ENCODE results near the gene PRPF31.

PRPF31 gene

GRCh38 chr19:54156953-54157352, 41.4 kb downstream of the PRPF31 start:
- intact Hi-C loops (cut with DNase I; ENCODE audit: low total_unique reads): no loop called here
- H3K4me1 ChIP-seq: peaks cover 0 to 30% (median 22%) of the 10 kb centered on the region in 4 donors
- H3K4me3 ChIP-seq: no peak overlapping the region
- no peaks in the 10 kb centered on the region for H3K9me3 ChIP-seq
- peaks cover 45 to 64% (median 62%) of the 10 kb centered on the region in 3 donors for H3K36me3 ChIP-seq
- no peak for TF ChIP-seq CTCF (IDR thresholded peaks at IDR 0.05)
- no peak overlapping the region for H3K27ac ChIP-seq
- no peak for DNase-seq
- no peaks in the 10 kb centered on the region for H3K27me3 ChIP-seq

- no peaks in the 10 kb centered on the region for H3K9me3 ChIP-seq
- peak overlapping the region; percentile 63 to 64 for H3K4me3 ChIP-seq
- H3K4me1 ChIP-seq: peaks cover 0 to 39% (median 28%) of the 10 kb centered on the region in 4 donors
- intact Hi-C loops (cut with DNase I; ENCODE audit: low total_unique reads): loop anchor here (2.0 kb wide), 1 partner anchor 22 kb away; the partner anchor contains the start of gene CNOT3
- peak overlapping the region; percentile 90 to 93 for H3K27ac ChIP-seq
- peaks cover 0 to 14% of the 10 kb centered on the region in 2 donors for H3K27me3 ChIP-seq
- TF ChIP-seq CTCF (IDR thresholded peaks at IDR 0.05): no peak
- DNase-seq: no peak
- H3K36me3 ChIP-seq: peaks cover 26 to 45% (median 43%) of the 10 kb centered on the region in 3 donors
Measured at GRCh38 chr19:54158812-54159351, 43.3 kb downstream of the PRPF31 start.

GRCh38 chr19:54159352-54160181, 44.0 kb downstream of the PRPF31 start, which contains the start of gene LENG1:
Gene LENG1, minus strand, starts transcription at chr19:54159721. Its CDS starts 26 bp downstream, at chr19:54159695.
- Histone ChIP-seq H3K4me3 (peak within 1 kb of the TSS; percentile 63 to 64), H3K36me3 (peaks cover 25 to 38% (median 36%) of the 10 kb centered on the region in 3 donors), H3K4me1 (peaks cover 0 to 42% (median 28%) of the 10 kb centered on the region in 4 donors), H3K27me3 (peaks cover 0 to 20% of the 10 kb centered on the region in 2 donors), H3K9me3 (no peaks in the 10 kb centered on the region), H3K27ac (peak within 1 kb of the TSS; percentile 90 to 93)
- intact Hi-C loops (cut with DNase I; ENCODE audit: low total_unique reads): loop anchor here (2.0 kb wide), 1 partner anchor 23 kb away; the partner anchor contains the start of gene CNOT3
- peak; percentile 22 to 37 for TF ChIP-seq CTCF (IDR thresholded peaks at IDR 0.05)
- DNase-seq: peak; percentile 100

GRCh38 chr19:54160182-54160811, 44.7 kb downstream of the PRPF31 start:
- Histone ChIP-seq H3K9me3 (no peaks in the 10 kb centered on the region), H3K4me1 (peaks cover 0 to 44% (median 28%) of the 10 kb centered on the region in 4 donors), H3K4me3 (peak overlapping the region; percentile 56 to 64), H3K27ac (peak overlapping the region; percentile 73 to 85), H3K27me3 (peaks cover 0 to 26% of the 10 kb centered on the region in 2 donors), H3K36me3 (peaks cover 18 to 31% (median 29%) of the 10 kb centered on the region in 3 donors)
- no peak for TF ChIP-seq CTCF (IDR thresholded peaks at IDR 0.05)
- DNase-seq: no peak
- intact Hi-C loops (cut with DNase I; ENCODE audit: low total_unique reads): no loop called here

GRCh38 chr19:54160854-54161253, 45.3 kb downstream of the PRPF31 start:
- intact Hi-C loops (cut with DNase I; ENCODE audit: low total_unique reads): no loop called here
- Histone ChIP-seq H3K9me3 (no peaks in the 10 kb centered on the region), H3K36me3 (peaks cover 13 to 25% (median 23%) of the 10 kb centered on the region in 3 donors), H3K4me1 (peaks cover 0 to 44% (median 28%) of the 10 kb centered on the region in 4 donors), H3K27ac (peak overlapping the region; percentile 73 to 85), H3K4me3 (peak overlapping the region; percentile 56 to 64), H3K27me3 (peaks cover 0 to 29% of the 10 kb centered on the region in 2 donors)
- DNase-seq: no peak
- no peak for TF ChIP-seq CTCF (IDR thresholded peaks at IDR 0.05)
